Endothelial cell (in vitro differentiated cells): ENCODE data around the gene RIN3. TPM values are rescaled to one million over a fixed set of nuclear protein-coding genes. Genes with fewer than 3 reads are reported as not detected.

ENCODE experiments used
- DNase-seq: peaks from one replicate; pipeline ENCODE4 v3.0.0; 2021; ENCODE audit warnings: low spot score
- H3K27ac Mint-ChIP-seq: one replicate; pipeline ENCODE4 v1.8.0; 2021; ENCODE audit warnings: mixed read lengths, inconsistent platforms; ENCODE audit not compliant: unreplicated experiment
- H3K27me3 Mint-ChIP-seq: one replicate; pipeline ENCODE4 v1.8.0; 2021; ENCODE audit warnings: mild to moderate bottlenecking, moderate library complexity, mixed read lengths, inconsistent platforms; ENCODE audit not compliant: unreplicated experiment
- H3K36me3 Mint-ChIP-seq: one replicate; pipeline ENCODE4 v1.8.0; 2021; ENCODE audit warnings: mild to moderate bottlenecking, low read depth, mixed read lengths, inconsistent platforms; ENCODE audit not compliant: unreplicated experiment
- H3K4me1 Mint-ChIP-seq: one replicate; pipeline ENCODE4 v1.8.0; 2021; ENCODE audit warnings: mild to moderate bottlenecking, mixed read lengths, inconsistent platforms; ENCODE audit not compliant: unreplicated experiment
- H3K4me3 Mint-ChIP-seq: one replicate; pipeline ENCODE4 v1.8.0; 2021; ENCODE audit warnings: mild to moderate bottlenecking, mixed read lengths, inconsistent platforms; ENCODE audit not compliant: unreplicated experiment
- H3K9me3 Mint-ChIP-seq: one replicate; pipeline ENCODE4 v1.8.0; 2021; ENCODE audit warnings: mixed read lengths, inconsistent platforms; ENCODE audit not compliant: unreplicated experiment
- CTCF ChIP-seq: fragments of 200-600 bp; sonication (generic); IDR thresholded peaks from one replicate; pipeline ENCODE4 v1.5.0; 2021; ENCODE audit warnings: antibody characterized with exemption; ENCODE audit not compliant: unreplicated experiment
- total RNA-seq: library from RNA; stranded (reverse); fragmentation: NEBNext Ultra II Directional; extraction: Animal tissue kit (Norgen Biotek cat#: 25700); gene quantifications from one replicate; pipeline ENCODE4 v1.2.1, GENCODE V29; 2021; ENCODE audit not compliant: unreplicated experiment

Gene RIN3
- total RNA-seq, 1 donor from 2014 or later: 25.8 TPM

- TF ChIP-seq CTCF: no peak
- peaks cover 12% of the 10 kb centered on the region for H3K27me3 Mint-ChIP-seq
- H3K9me3 Mint-ChIP-seq: no peaks in the 10 kb centered on the region
- no peak for DNase-seq
- no peaks in the 10 kb centered on the region for H3K36me3 Mint-ChIP-seq
- H3K27ac Mint-ChIP-seq: no peak overlapping the region
- no peak overlapping the region for H3K4me3 Mint-ChIP-seq
- peaks cover 27% of the 10 kb centered on the region for H3K4me1 Mint-ChIP-seq
These were observed 88.3 kb downstream of the RIN3 start for GRCh38 chr14:92601757-92602417.

- H3K27me3 Mint-ChIP-seq: peaks cover 15% of the 10 kb centered on the region
- H3K4me3 Mint-ChIP-seq: no peak overlapping the region
These were observed 90.0 kb downstream of the RIN3 start for GRCh38 chr14:92603309-92604242.

GRCh38 chr14:92605274-92605940, 91.8 kb downstream of the RIN3 start:
- H3K27ac Mint-ChIP-seq: no peak overlapping the region
- no peak overlapping the region for H3K4me3 Mint-ChIP-seq
- no peak for DNase-seq
- peaks cover 9% of the 10 kb centered on the region for H3K27me3 Mint-ChIP-seq
- no peaks in the 10 kb centered on the region for H3K9me3 Mint-ChIP-seq
- TF ChIP-seq CTCF: no peak
- H3K36me3 Mint-ChIP-seq: no peaks in the 10 kb centered on the region
- peaks cover 7% of the 10 kb centered on the region for H3K4me1 Mint-ChIP-seq

More at GRCh38 chr14:92603309-92604242, 90.0 kb downstream of the RIN3 start:
- DNase-seq: no peak
- Mint-ChIP-seq H3K9me3 (no peaks in the 10 kb centered on the region), H3K4me1 (peaks cover 26% of the 10 kb centered on the region), H3K27ac (no peak overlapping the region), H3K36me3 (no peaks in the 10 kb centered on the region)
- no peak for TF ChIP-seq CTCF

- TF ChIP-seq CTCF: no peak
- Mint-ChIP-seq H3K27ac (no peak overlapping the region), H3K36me3 (peaks cover 6% of the 10 kb centered on the region), H3K4me1 (peaks cover 3% of the 10 kb centered on the region), H3K9me3 (no peaks in the 10 kb centered on the region), H3K27me3 (peaks cover 10% of the 10 kb centered on the region), H3K4me3 (no peak overlapping the region)
- no peak for DNase-seq
These were observed 93.7 kb downstream of the RIN3 start for GRCh38 chr14:92607251-92607650.
